ENCODE measurements around the gene RUNDC3A. TPM values are rescaled to one million over a fixed set of nuclear protein-coding genes. Genes with fewer than 3 reads are reported as not detected.

Gene RUNDC3A
- total RNA-seq, 1 experiment from 2014 or later: 5.2 TPM

DNA sequence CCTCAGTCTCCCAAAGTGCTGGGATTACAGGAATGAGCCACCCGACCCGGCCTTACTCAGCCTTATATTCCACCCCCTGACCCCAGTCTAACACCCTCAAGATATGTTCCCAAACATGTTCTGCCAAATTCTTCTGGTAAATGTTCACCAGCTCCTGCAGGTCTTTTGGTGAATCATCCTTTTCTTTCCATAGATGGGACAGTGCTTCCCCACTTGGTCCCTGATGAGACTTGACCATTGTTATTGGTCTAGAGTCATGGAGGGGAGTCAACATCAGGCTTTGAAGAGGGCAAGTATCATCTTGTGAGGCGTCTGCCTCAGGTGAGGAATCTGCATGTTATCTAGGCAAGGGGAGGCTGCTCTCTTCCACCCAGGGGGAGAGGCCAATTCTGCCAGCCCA lies 10.4 kb upstream of the RUNDC3A start (continued):
- TF ChIP-seq TCF7 (CRISPR knock-in tag; IDR thresholded peaks at IDR 0.05; ENCODE audit: low read depth) (no peak), ZBTB43 (CRISPR knock-in tag; IDR thresholded peaks at IDR 0.05) (no peak), FOXK1 (CRISPR knock-in tag; IDR thresholded peaks at IDR 0.05) (no peak)
- TF ChIP-seq, protein P1, sequence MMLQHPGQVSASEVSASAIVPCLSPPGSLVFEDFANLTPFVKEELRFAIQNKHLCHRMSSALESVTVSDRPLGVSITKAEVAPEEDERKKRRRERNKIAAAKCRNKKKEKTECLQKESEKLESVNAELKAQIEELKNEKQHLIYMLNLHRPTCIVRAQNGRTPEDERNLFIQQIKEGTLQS (CRISPR knock-in tag; conservative IDR thresholded peaks at IDR 0.05): no peak

GRCh38 chr17:44304651-44305050 lies 3.8 kb upstream of the RUNDC3A start:
- peaks cover 3% of the 10 kb centered on the region for H3K27me3 Mint-ChIP-seq (ENCODE audit: low read depth)
- no peak for ATAC-seq
- POLR2A ChIA-PET: interaction anchor here (0.6 kb wide), 1 partner anchor 55 kb away, joined by 3 read pairs; no protein-coding TSS in a partner anchor
- H3K4me1 Mint-ChIP-seq: peaks cover 15% of the 10 kb centered on the region
- H3K27ac Mint-ChIP-seq: no peak overlapping the region
- H3K36me3 Mint-ChIP-seq: peaks cover 4% of the 10 kb centered on the region; the same call in 1 of the 2 replicates
- no peak for DNase-seq (ENCODE audit: low spot score)
- no peaks in the 10 kb centered on the region for H3K9me3 Mint-ChIP-seq
- no peak overlapping the region for H3K4me3 Mint-ChIP-seq
- CTCF ChIA-PET: interaction anchor here (1.7 kb wide), 1 partner anchor 83 kb away, joined by 6 read pairs; no protein-coding TSS in a partner anchor
- TF ChIP-seq PRDM15 (CRISPR knock-in tag; IDR thresholded peaks at IDR 0.05): no peak
- no peak for TF ChIP-seq NFE2L1 (CRISPR knock-in tag; IDR thresholded peaks at IDR 0.05)
- no peak for TF ChIP-seq NFYB (CRISPR knock-in tag; conservative IDR thresholded peaks at IDR 0.05; ENCODE audit: low read depth)
- TF ChIP-seq ZNF512 (CRISPR knock-in tag; IDR thresholded peaks at IDR 0.05; ENCODE audit: borderline replicate concordance): no peak
- TF ChIP-seq, protein P2, sequence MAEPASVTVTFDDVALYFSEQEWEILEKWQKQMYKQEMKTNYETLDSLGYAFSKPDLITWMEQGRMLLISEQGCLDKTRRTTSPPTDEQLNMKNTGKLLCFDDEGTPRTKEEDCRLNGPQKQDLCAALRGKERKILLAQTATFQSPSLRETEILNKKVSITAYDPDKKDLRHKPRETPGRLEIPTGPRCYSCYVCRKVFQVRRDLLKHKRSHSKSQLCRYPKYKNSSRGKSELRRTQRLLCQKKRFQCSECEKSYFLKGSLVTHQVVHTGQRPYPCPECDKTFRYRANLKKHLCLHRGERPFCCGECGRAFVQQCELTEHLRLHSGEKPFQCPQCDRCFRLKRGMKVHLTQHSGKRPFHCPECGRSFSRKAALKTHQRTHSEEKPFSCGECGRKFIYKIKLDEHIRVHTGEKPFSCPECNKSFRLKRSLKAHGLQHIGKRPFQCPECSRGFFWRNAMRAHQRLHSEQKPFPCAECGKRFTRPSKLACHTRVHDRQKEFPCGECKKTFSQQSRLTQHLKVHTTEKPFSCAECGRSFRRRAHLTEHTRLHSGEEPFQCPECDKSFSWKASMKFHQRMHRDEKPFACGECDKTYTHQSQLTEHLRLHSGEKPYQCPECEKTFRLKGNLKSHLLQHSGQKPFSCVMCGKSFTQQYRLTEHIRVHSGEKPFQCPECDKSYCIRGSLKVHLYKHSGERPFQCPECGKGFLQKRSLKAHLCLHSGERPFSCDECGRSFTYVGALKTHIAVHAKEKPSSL (CRISPR knock-in tag; conservative IDR thresholded peaks at IDR 0.05): no peak
- TF ChIP-seq, protein P3, sequence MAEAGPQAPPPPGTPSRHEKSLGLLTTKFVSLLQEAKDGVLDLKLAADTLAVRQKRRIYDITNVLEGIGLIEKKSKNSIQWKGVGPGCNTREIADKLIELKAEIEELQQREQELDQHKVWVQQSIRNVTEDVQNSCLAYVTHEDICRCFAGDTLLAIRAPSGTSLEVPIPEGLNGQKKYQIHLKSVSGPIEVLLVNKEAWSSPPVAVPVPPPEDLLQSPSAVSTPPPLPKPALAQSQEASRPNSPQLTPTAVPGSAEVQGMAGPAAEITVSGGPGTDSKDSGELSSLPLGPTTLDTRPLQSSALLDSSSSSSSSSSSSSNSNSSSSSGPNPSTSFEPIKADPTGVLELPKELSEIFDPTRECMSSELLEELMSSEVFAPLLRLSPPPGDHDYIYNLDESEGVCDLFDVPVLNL (CRISPR knock-in tag; IDR thresholded peaks at IDR 0.05; ENCODE audit: borderline replicate concordance, low read depth): no peak
- no peak for TF ChIP-seq HMGA2 (CRISPR knock-in tag; IDR thresholded peaks at IDR 0.05)
- TF ChIP-seq, protein P4, sequence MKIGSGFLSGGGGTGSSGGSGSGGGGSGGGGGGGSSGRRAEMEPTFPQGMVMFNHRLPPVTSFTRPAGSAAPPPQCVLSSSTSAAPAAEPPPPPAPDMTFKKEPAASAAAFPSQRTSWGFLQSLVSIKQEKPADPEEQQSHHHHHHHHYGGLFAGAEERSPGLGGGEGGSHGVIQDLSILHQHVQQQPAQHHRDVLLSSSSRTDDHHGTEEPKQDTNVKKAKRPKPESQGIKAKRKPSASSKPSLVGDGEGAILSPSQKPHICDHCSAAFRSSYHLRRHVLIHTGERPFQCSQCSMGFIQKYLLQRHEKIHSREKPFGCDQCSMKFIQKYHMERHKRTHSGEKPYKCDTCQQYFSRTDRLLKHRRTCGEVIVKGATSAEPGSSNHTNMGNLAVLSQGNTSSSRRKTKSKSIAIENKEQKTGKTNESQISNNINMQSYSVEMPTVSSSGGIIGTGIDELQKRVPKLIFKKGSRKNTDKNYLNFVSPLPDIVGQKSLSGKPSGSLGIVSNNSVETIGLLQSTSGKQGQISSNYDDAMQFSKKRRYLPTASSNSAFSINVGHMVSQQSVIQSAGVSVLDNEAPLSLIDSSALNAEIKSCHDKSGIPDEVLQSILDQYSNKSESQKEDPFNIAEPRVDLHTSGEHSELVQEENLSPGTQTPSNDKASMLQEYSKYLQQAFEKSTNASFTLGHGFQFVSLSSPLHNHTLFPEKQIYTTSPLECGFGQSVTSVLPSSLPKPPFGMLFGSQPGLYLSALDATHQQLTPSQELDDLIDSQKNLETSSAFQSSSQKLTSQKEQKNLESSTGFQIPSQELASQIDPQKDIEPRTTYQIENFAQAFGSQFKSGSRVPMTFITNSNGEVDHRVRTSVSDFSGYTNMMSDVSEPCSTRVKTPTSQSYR (CRISPR knock-in tag; IDR thresholded peaks at IDR 0.05): no peak
- no peak for TF ChIP-seq ZNF532 (CRISPR knock-in tag; IDR thresholded peaks at IDR 0.05; ENCODE audit: borderline replicate concordance)
- no peak for TF ChIP-seq CREB1 (CRISPR knock-in tag; IDR thresholded peaks at IDR 0.05)
- TF ChIP-seq OVOL2 (CRISPR knock-in tag; IDR thresholded peaks at IDR 0.05; ENCODE audit: borderline replicate concordance): no peak
- no peak for TF ChIP-seq ZNF232 (CRISPR knock-in tag; IDR thresholded peaks at IDR 0.05)
- no peak for TF ChIP-seq ETV6 (CRISPR knock-in tag; IDR thresholded peaks at IDR 0.05)

All from WTC11 (cell line).